Epithelial cell of esophagus (primary cell): ENCODE measurements around the gene NPHS1.

Source experiments
- DNase-seq: peaks from one replicate; pipeline ENCODE4 v3.0.0; 2010; ENCODE audit warnings: low read depth
- H3K4me3 ChIP-seq: 2 replicates; pipeline ENCODE4 v1.5.1; 2011; ENCODE audit warnings: mild to moderate bottlenecking, low read length, control low read depth
- CTCF ChIP-seq: IDR thresholded peaks from 2 replicates; pipeline ENCODE4 v1.5.1; 2011; ENCODE audit warnings: low read depth, mild to moderate bottlenecking, low read length, control low read depth, inconsistent platforms; ENCODE audit not compliant: insufficient read depth; ENCODE audit errors: missing control alignments

NPHS1 gene

DNA sequence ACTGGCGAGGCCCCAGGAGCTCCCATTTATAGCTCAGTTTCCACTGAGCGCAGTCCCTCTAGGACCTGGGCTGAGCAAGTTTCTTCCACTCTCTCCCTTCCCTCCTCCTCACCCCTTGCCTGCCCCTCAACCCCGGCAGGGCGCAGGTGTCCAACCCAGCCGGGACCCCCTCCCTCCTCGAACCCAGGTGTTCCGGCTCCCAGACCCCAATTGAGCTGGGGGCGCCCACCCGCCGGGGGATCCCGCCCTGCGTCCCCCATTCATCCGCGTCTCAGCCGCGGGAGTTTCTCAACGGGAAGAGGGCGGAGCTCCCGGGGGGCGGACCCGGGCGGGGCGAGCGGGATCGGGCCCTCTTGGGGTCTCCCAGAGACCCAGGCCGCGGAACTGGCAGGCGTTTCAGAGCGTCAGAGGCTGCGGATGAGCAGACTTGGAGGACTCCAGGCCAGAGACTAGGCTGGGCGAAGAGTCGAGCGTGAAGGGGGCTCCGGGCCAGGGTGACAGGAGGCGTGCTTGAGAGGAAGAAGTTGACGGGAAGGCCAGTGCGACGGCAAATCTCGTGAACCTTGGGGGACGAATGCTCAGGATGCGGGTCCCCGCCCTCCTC is 4.3 kb upstream of the NPHS1 start, which contains the start of gene KIRREL2:
Gene KIRREL2, plus strand, starts transcription at position 366 of the 604 bp plus-strand sequence. Its CDS starts 209 bp downstream, at position 575.
- no peak for TF ChIP-seq CTCF
- H3K4me3 ChIP-seq, result peak within 1 kb of the TSS; percentile 31
- no peak for DNase-seq

DNA sequence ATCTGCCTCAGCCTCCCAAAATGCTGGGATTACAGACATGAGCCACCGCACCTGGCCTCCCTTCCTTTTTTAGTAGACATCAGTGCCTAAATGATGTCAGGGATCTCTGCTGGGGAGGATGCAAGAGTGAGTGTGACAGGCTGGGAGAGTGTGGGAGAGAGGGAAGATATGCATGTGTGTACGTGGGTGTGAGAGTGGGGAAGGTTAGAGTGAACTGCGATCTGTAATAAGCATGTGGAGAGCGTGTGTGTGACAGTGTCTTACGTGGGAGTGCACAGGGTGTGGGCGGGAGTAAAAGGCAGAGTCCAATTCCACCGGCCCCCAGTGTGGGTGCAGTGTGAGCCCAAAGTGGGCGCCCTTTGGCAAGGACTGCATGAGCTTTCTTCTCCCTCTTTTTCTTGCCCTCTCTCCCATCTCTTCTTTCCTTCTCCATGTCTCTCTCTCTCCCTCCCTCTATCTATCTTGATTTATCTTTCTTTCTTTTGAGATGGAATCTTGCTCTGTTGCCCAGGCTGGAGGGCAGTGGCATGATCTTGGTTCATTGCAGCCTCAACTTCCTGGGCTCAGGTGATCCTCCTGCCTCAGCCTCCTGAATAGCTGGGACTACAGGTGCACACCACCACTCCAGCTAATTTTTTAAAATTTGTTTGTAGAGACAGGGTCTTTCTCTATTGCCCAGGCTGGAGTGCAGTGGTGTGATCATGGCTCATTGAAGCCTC is 893 bp upstream of the NPHS1 start:
- no peak for DNase-seq
- TF ChIP-seq CTCF, result no peak

GRCh38 chr19:35851213-35852028 is 883 bp downstream of the NPHS1 start:
- DNase-seq, result no peak
- no peak for TF ChIP-seq CTCF
- H3K4me3 ChIP-seq, result no peak overlapping the region

More for the DNA sequence above, 893 bp upstream of the NPHS1 start:
- no peak overlapping the region for H3K4me3 ChIP-seq

- no peak for TF ChIP-seq CTCF
- DNase-seq, result no peak
- no peak overlapping the region for H3K4me3 ChIP-seq
These were observed 3.3 kb downstream of the NPHS1 start for GRCh38 chr19:35848919-35849505.

- DNase-seq, result no peak
- no peak for TF ChIP-seq CTCF
- H3K4me3 ChIP-seq, result no peak overlapping the region
These were observed 3.8 kb downstream of the NPHS1 start for GRCh38 chr19:35848486-35848885.

GRCh38 chr19:35847911-35848310 is 4.4 kb downstream of the NPHS1 start:
- no peak for DNase-seq
- no peak for TF ChIP-seq CTCF
- no peak overlapping the region for H3K4me3 ChIP-seq
